ENCODE results near the gene CLIC4. TPM values are rescaled to one million over a fixed set of nuclear protein-coding genes. Genes with fewer than 3 reads are reported as not detected.

Gene CLIC4
- total and polyA plus RNA-seq, 5 donors = 110 to 248 (median 229) TPM

- Histone ChIP-seq H3K27ac (ENCODE audit: low read length) (no peak overlapping the region), H3K4me3 (ENCODE audit: low read length) (no peak overlapping the region), H3K27me3 (ENCODE audit: control insufficient read depth, insufficient read depth) (no peaks in the 10 kb centered on the region), H3K9me3 (ENCODE audit: control insufficient read depth, low read length) (no peaks in the 10 kb centered on the region), H3K4me1 (ENCODE audit: control insufficient read depth, insufficient read depth, low read length) (peaks cover 11% of the 10 kb centered on the region)
- no peak for DNase-seq
- WGBS = 84% methylated on average over 3 of the region's 3 CpGs
- ATAC-seq = no peak
- intact Hi-C loops (cut with DNase I) = loop anchor here in 1 of 4 donors (10.0 kb wide), 1 partner anchor 61 kb away; no protein-coding TSS in a partner anchor
Measured at GRCh38 chr1:24763671-24764070, 18.4 kb downstream of the CLIC4 start.

- no peak for DNase-seq
- intact Hi-C loops (cut with DNase I) = loop anchor here in 1 of 4 donors (10.0 kb wide), 1 partner anchor 60 kb away; no protein-coding TSS in a partner anchor
- Histone ChIP-seq H3K27ac (ENCODE audit: low read length) (no peak overlapping the region), H3K27me3 (ENCODE audit: control insufficient read depth, insufficient read depth) (no peaks in the 10 kb centered on the region), H3K9me3 (ENCODE audit: control insufficient read depth, low read length) (no peaks in the 10 kb centered on the region), H3K4me3 (ENCODE audit: low read length) (no peak overlapping the region), H3K4me1 (ENCODE audit: control insufficient read depth, insufficient read depth, low read length) (peaks cover 13% of the 10 kb centered on the region)
- peak in 1 of 2 donors; percentile 15 for ATAC-seq
- 66% methylated on average over 3 of the region's 3 CpGs for WGBS
Measured at GRCh38 chr1:24764439-24764838, 19.2 kb downstream of the CLIC4 start.

GRCh38 chr1:24764848-24765247, 19.6 kb downstream of the CLIC4 start:
- H3K4me1 ChIP-seq (ENCODE audit: control insufficient read depth, insufficient read depth, low read length) = peaks cover 14% of the 10 kb centered on the region
- no peak overlapping the region for H3K27ac ChIP-seq (ENCODE audit: low read length)
- no peaks in the 10 kb centered on the region for H3K9me3 ChIP-seq (ENCODE audit: control insufficient read depth, low read length)
- no peaks in the 10 kb centered on the region for H3K27me3 ChIP-seq (ENCODE audit: control insufficient read depth, insufficient read depth)
- 48% methylated on average over 1 of the region's 1 CpG for WGBS
- no peak overlapping the region for H3K4me3 ChIP-seq (ENCODE audit: low read length)
- DNase-seq = no peak
- no peak for ATAC-seq
- intact Hi-C loops (cut with DNase I) = loop anchor here in 1 of 4 donors (10.0 kb wide), 1 partner anchor 60 kb away; no protein-coding TSS in a partner anchor

- H3K4me3 ChIP-seq (ENCODE audit: low read length) = no peak overlapping the region
- H3K9me3 ChIP-seq (ENCODE audit: control insufficient read depth, low read length) = no peaks in the 10 kb centered on the region
- H3K4me1 ChIP-seq (ENCODE audit: control insufficient read depth, insufficient read depth, low read length) = peaks cover 15% of the 10 kb centered on the region
- DNase-seq (no peak), ATAC-seq (peak in 1 of 2 donors; percentile 44)
- intact Hi-C loops (cut with DNase I) = loop anchor here in 1 of 4 donors (10.0 kb wide), 1 partner anchor 59 kb away; no protein-coding TSS in a partner anchor
- 56% methylated on average over 8 of the region's 8 CpGs for WGBS
- no peaks in the 10 kb centered on the region for H3K27me3 ChIP-seq (ENCODE audit: control insufficient read depth, insufficient read depth)
- H3K27ac ChIP-seq (ENCODE audit: low read length) = no peak overlapping the region
Measured at GRCh38 chr1:24765308-24765988, 20.2 kb downstream of the CLIC4 start.

- DNase-seq (no peak), ATAC-seq (no peak)
- Histone ChIP-seq H3K27me3 (ENCODE audit: control insufficient read depth, insufficient read depth) (no peaks in the 10 kb centered on the region), H3K9me3 (ENCODE audit: control insufficient read depth, low read length) (no peaks in the 10 kb centered on the region), H3K27ac (ENCODE audit: low read length) (no peak overlapping the region), H3K4me1 (ENCODE audit: control insufficient read depth, insufficient read depth, low read length) (peaks cover 7% of the 10 kb centered on the region), H3K4me3 (ENCODE audit: low read length) (no peak overlapping the region)
- WGBS = 93% methylated on average over 1 of the region's 1 CpG
- intact Hi-C loops (cut with DNase I) = loop anchor here in 1 of 4 donors (10.0 kb wide), 1 partner anchor 57 kb away; no protein-coding TSS in a partner anchor
Measured at GRCh38 chr1:24767351-24767750, 22.1 kb downstream of the CLIC4 start.

GRCh38 chr1:24768873-24769605, 23.8 kb downstream of the CLIC4 start:
- WGBS = 59% methylated on average over 4 of the region's 4 CpGs

GRCh38 chr1:24769656-24770651, 24.7 kb downstream of the CLIC4 start:
- Histone ChIP-seq H3K4me1 (ENCODE audit: control insufficient read depth, insufficient read depth, low read length) (peaks cover 8% of the 10 kb centered on the region), H3K4me3 (ENCODE audit: low read length) (no peak overlapping the region), H3K9me3 (ENCODE audit: control insufficient read depth, low read length) (no peaks in the 10 kb centered on the region), H3K27ac (ENCODE audit: low read length) (peak overlapping the region; percentile 85), H3K27me3 (ENCODE audit: control insufficient read depth, insufficient read depth) (no peaks in the 10 kb centered on the region)
- ATAC-seq = peak; percentile 88 to 91
- WGBS = 11% methylated on average over 2 of the region's 2 CpGs
- intact Hi-C loops (cut with DNase I) = loop anchor here in 1 of 4 donors (10.0 kb wide), 1 partner anchor 55 kb away; no protein-coding TSS in a partner anchor
- no peak for DNase-seq

More at GRCh38 chr1:24768873-24769605, 23.8 kb downstream of the CLIC4 start:
- H3K4me1 ChIP-seq (ENCODE audit: control insufficient read depth, insufficient read depth, low read length) = peaks cover 7% of the 10 kb centered on the region
- H3K4me3 ChIP-seq (ENCODE audit: low read length) = no peak overlapping the region
- no peaks in the 10 kb centered on the region for H3K9me3 ChIP-seq (ENCODE audit: control insufficient read depth, low read length)
- intact Hi-C loops (cut with DNase I) = loop anchor here in 1 of 4 donors (10.0 kb wide), 1 partner anchor 56 kb away; no protein-coding TSS in a partner anchor
- DNase-seq (no peak), ATAC-seq (no peak)
- peak overlapping the region; percentile 52 for H3K27ac ChIP-seq (ENCODE audit: low read length)
- H3K27me3 ChIP-seq (ENCODE audit: control insufficient read depth, insufficient read depth) = no peaks in the 10 kb centered on the region

- H3K27ac ChIP-seq (ENCODE audit: low read length) = no peak overlapping the region
- WGBS = 43% methylated on average over 5 of the region's 5 CpGs
- intact Hi-C loops (cut with DNase I) = no loop called here
- H3K27me3 ChIP-seq (ENCODE audit: control insufficient read depth, insufficient read depth) = no peaks in the 10 kb centered on the region
- peaks cover 8% of the 10 kb centered on the region for H3K4me1 ChIP-seq (ENCODE audit: control insufficient read depth, insufficient read depth, low read length)
- no peak overlapping the region for H3K4me3 ChIP-seq (ENCODE audit: low read length)
- ATAC-seq (no peak), DNase-seq (no peak)
- no peaks in the 10 kb centered on the region for H3K9me3 ChIP-seq (ENCODE audit: control insufficient read depth, low read length)
Measured at GRCh38 chr1:24770881-24771280, 25.6 kb downstream of the CLIC4 start.

GRCh38 chr1:24771574-24771973, 26.3 kb downstream of the CLIC4 start:
- ATAC-seq = no peak
- intact Hi-C loops (cut with DNase I) = no loop called here
- H3K9me3 ChIP-seq (ENCODE audit: control insufficient read depth, low read length) = no peaks in the 10 kb centered on the region
- H3K27me3 ChIP-seq (ENCODE audit: control insufficient read depth, insufficient read depth) = no peaks in the 10 kb centered on the region
- peaks cover 8% of the 10 kb centered on the region for H3K4me1 ChIP-seq (ENCODE audit: control insufficient read depth, insufficient read depth, low read length)
- DNase-seq = no peak
- no peak overlapping the region for H3K27ac ChIP-seq (ENCODE audit: low read length)
- no peak overlapping the region for H3K4me3 ChIP-seq (ENCODE audit: low read length)

- peaks cover 13% of the 10 kb centered on the region for H3K4me1 ChIP-seq (ENCODE audit: control insufficient read depth, insufficient read depth, low read length)
- intact Hi-C loops (cut with DNase I) = no loop called here
- no peak overlapping the region for H3K27ac ChIP-seq (ENCODE audit: low read length)
- ATAC-seq (no peak), DNase-seq (no peak)
- no peaks in the 10 kb centered on the region for H3K9me3 ChIP-seq (ENCODE audit: control insufficient read depth, low read length)
- H3K27me3 ChIP-seq (ENCODE audit: control insufficient read depth, insufficient read depth) = no peaks in the 10 kb centered on the region
- H3K4me3 ChIP-seq (ENCODE audit: low read length) = no peak overlapping the region
Measured at GRCh38 chr1:24773618-24774017, 28.4 kb downstream of the CLIC4 start.

All from right cardiac atrium (tissue), 5 donors.